Transverse colon (tissue), 4 donors: Measurements from ENCODE around the gene ALDH3B1. TPM values are rescaled to one million over a fixed set of nuclear protein-coding genes. Genes with fewer than 3 reads are reported as not detected.

ENCODE experiments used
- DNase-seq: peaks from one replicate; pipeline ENCODE4 v3.0.0-alpha.2; 2019
- H3K27ac ChIP-seq, 4 donors: fragments of 200-600 bp; sonication (generic); 2 replicates each; pipeline ENCODE4 v1.5.1; 2016 to 2018; ENCODE audit warnings: inconsistent platforms in 4 of 4
- H3K27me3 ChIP-seq: fragments of 200-600 bp; sonication (generic); 2 replicates; pipeline ENCODE4 v1.5.1; 2017; ENCODE audit warnings: inconsistent platforms
- H3K36me3 ChIP-seq, 4 donors: fragments of 200-600 bp; sonication (generic); 2 replicates each; pipeline ENCODE4 v1.5.1; 2017 to 2019; ENCODE audit warnings: inconsistent platforms in 4 of 4
- H3K4me1 ChIP-seq, 4 donors: fragments of 200-600 bp; sonication (generic); 2 replicates each; pipeline ENCODE4 v1.5.1; 2017 to 2020; ENCODE audit warnings: inconsistent platforms in 4 of 4
- H3K4me3 ChIP-seq, 4 donors: fragments of 200-600 bp; sonication (generic); 1 replicate in 1 of 4; 2 replicates in 3 of 4; pipeline versions ENCODE4 v1.5.1 to v1.6.1; 2017 to 2019; ENCODE audit warnings: inconsistent platforms in 4 of 4
- H3K9me3 ChIP-seq, 2 donors: fragments of 200-600 bp; sonication (generic); 2 replicates each; pipeline ENCODE4 v1.5.1; 2017 to 2019; ENCODE audit warnings: inconsistent platforms in 2 of 2
- EP300 ChIP-seq: sonication (generic); formaldehyde crosslinking; IDR thresholded peaks from one replicate; pipeline ENCODE4 v1.6.1; 2017; ENCODE audit warnings: antibody characterized with exemption, low read depth
- POLR2A ChIP-seq: fragments of 450-650 bp; IDR thresholded peaks from one replicate; pipeline ENCODE4 v1.6.1; 2016; ENCODE audit warnings: antibody characterized with exemption, mild to moderate bottlenecking, moderate library complexity
- POLR2AphosphoS5 ChIP-seq, 3 donors: sonication (generic); formaldehyde crosslinking; IDR thresholded peaks; one replicate each; pipeline ENCODE4 v1.6.1; 2016; ENCODE audit warnings: antibody characterized with exemption in 3 of 3
- WGBS, 2 donors: methylation state at CpG; one replicate each; pipeline ENCODE4 v1.1.5; 2018; ENCODE audit warnings: low coverage in 1 of 2; 5-methylcytosine and 5-hydroxymethylcytosine counted together
- in situ Hi-C, 4 donors: fragments of 200-750 bp; cut with MboI; loops; one replicate each; pipeline versions ENCODE4 v1.15.0 to v1.15.1; 2017; ENCODE audit warnings: low sequenced_read_pairs in 3 of 4, low pct_ligation_motif_present in 1 of 4, low pct_unique_long_range_greater_than_20kb in 1 of 4
- intact Hi-C: fragments of 100-400 bp; cut with DNase I; formaldehyde crosslinking; loops from one replicate; pipeline ENCODE4 v1.15.1; 2023; ENCODE audit warnings: low total_unique reads
- total RNA-seq, 4 donors: library from RNA; depleted of rRNA; stranded (reverse); fragments of >200 nt; gene quantifications; one replicate each; pipeline ENCODE4 v1.1.0, GENCODE V29; 2016
- TF ChIP-seq, protein P1 (sequence below), 5 experiments: fragments of 200-600 bp in 3 of 5; fragments of 450-650 bp in 2 of 5; sonication (generic) in 3 of 5; IDR thresholded peaks; 1 replicate in 2 of 5; 2 replicates in 3 of 5; pipeline ENCODE4 v1.5.1; 2016 to 2017; ENCODE audit warnings: antibody characterized with exemption in 5 of 5, inconsistent platforms in 3 of 5, mild to moderate bottlenecking in 2 of 5, moderate library complexity in 1 of 5

Gene ALDH3B1
- total RNA-seq, 4 donors from 2014 or later = 12.1 to 14.9 (median 13.5) TPM

DNA sequence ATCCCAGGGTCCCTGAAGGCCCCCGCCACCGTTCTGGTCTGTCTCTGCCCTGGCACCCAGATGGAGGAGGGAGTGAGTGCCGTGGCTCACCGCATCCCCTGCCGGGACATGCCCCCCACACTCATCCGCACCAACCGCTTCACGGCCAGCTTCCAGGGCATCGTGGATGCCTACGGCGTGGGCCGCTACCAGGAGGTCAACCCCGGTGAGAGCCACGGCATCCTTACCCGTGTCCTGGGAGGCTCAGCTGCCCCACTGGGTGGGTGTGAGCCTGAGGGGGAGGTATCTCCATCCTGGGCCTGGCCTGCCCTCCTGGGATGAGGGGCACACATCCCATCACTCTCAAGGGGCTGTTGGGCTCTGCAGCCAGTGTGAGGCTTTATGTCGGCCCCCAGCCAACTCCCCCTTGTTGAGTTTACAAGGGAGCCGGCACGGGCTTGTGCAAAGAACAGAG, 34.8 kb downstream of the ALDH3B1 start:
- no peak overlapping the region for H3K4me3 ChIP-seq
- TF ChIP-seq POLR2AphosphoS5 (IDR thresholded peaks at IDR 0.05) (no peak), EP300 (no peak), POLR2A (no peak)
- TF ChIP-seq, protein P1, sequence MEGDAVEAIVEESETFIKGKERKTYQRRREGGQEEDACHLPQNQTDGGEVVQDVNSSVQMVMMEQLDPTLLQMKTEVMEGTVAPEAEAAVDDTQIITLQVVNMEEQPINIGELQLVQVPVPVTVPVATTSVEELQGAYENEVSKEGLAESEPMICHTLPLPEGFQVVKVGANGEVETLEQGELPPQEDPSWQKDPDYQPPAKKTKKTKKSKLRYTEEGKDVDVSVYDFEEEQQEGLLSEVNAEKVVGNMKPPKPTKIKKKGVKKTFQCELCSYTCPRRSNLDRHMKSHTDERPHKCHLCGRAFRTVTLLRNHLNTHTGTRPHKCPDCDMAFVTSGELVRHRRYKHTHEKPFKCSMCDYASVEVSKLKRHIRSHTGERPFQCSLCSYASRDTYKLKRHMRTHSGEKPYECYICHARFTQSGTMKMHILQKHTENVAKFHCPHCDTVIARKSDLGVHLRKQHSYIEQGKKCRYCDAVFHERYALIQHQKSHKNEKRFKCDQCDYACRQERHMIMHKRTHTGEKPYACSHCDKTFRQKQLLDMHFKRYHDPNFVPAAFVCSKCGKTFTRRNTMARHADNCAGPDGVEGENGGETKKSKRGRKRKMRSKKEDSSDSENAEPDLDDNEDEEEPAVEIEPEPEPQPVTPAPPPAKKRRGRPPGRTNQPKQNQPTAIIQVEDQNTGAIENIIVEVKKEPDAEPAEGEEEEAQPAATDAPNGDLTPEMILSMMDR (IDR thresholded peaks at IDR 0.05) = no peak
- H3K36me3 ChIP-seq = peaks cover 0 to 25% (median 12%) of the 10 kb centered on the region in 4 donors
- in situ Hi-C loops (no loop called here), intact Hi-C loops (no loop called here)
- H3K27me3 ChIP-seq = no peaks in the 10 kb centered on the region
- H3K27ac ChIP-seq = no peak overlapping the region
- WGBS, 2 donors = 97% methylated on average over 18 of the region's 18 CpGs; no CpG with 5 or more reads in 1 of the 2 donors
- peaks cover 10 to 15% (median 14%) of the 10 kb centered on the region in 4 donors for H3K4me1 ChIP-seq
- DNase-seq = no peak
- no peaks in the 10 kb centered on the region for H3K9me3 ChIP-seq

DNA sequence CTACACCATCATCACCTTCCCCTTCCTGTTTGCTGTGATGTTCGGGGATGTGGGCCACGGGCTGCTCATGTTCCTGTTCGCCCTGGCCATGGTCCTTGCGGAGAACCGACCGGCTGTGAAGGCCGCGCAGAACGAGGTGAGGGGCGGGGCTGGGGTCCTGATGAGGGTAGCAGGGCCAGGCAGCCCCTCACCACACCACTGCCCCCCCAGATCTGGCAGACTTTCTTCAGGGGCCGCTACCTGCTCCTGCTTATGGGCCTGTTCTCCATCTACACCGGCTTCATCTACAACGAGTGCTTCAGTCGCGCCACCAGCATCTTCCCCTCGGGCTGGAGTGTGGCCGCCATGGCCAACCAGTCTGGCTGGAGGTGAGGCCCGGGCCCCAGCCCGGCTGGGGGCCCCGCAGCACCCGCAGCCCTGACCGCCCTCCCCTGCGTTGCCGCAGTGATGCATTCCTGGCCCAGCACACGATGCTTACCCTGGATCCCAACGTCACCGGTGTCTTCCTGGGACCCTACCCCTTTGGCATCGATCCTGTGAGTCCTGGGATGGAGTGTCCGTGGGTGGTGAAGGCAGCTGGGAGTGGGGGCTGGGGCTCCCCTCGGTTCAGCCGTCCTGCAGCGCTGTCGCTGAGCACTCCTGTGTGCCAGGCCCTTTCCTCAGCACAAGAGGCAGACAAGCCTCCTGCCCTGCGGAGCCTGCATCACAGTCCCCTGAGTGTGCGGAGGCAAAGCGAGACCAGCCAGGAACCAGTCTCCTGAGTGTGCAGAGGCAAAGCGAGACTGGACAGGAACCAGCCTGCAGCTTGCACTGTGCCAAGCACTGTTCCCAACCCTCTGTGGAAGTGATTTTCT, 37.5 kb downstream of the ALDH3B1 start:
- Histone ChIP-seq H3K27ac (no peak overlapping the region), H3K4me1 (no peaks in the 10 kb centered on the region), H3K27me3 (no peaks in the 10 kb centered on the region), H3K4me3 (no peak overlapping the region), H3K36me3 (peaks cover 0 to 26% (median 14%) of the 10 kb centered on the region in 4 donors), H3K9me3 (no peaks in the 10 kb centered on the region)
- in situ Hi-C loops (no loop called here), intact Hi-C loops (no loop called here)
- 91 to 100% methylated on average over 1 to 29 of the region's 37 CpGs for WGBS, 2 donors
- no peak for DNase-seq
- TF ChIP-seq, protein P1 (IDR thresholded peaks at IDR 0.05) = no peak
- TF ChIP-seq POLR2A (no peak), EP300 (no peak), POLR2AphosphoS5 (IDR thresholded peaks at IDR 0.05) (no peak)

DNA sequence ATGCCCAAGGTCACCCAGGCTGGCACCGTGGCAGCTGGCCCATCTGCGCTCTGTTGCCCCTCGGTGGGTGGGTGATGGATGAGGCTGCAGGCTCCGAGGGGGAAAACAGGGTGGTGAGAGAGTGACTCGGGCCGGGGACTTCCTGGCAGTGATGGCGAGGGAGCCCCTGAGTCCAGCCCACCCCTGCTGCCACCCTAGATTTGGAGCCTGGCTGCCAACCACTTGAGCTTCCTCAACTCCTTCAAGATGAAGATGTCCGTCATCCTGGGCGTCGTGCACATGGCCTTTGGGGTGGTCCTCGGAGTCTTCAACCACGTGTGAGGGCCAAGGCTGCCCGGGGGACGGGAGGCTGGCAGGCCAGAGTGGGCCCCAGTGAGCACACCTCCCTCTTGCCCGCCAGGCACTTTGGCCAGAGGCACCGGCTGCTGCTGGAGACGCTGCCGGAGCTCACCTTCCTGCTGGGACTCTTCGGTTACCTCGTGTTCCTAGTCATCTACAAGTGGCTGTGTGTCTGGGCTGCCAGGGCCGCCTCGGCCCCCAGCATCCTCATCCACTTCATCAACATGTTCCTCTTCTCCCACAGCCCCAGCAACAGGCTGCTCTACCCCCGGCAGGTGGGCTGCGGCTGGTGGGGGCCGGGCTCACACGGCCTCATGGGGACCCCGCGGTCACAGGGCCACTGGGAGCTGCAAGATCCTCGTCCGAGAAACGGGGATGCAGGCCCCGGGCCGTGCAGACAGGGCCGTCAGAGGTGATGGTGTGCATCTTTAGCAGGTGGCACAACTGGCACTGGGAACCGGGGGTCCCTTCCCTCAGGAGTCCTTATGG, 38.8 kb downstream of the ALDH3B1 start:
- 89% methylated on average over 29 of the region's 35 CpGs; no CpG with 5 or more reads in 1 of the 2 donors for WGBS, 2 donors
- Histone ChIP-seq H3K4me3 (no peak overlapping the region), H3K4me1 (no peaks in the 10 kb centered on the region), H3K27me3 (no peaks in the 10 kb centered on the region), H3K9me3 (no peaks in the 10 kb centered on the region), H3K36me3 (peaks cover 0 to 27% (median 12%) of the 10 kb centered on the region in 4 donors), H3K27ac (no peak overlapping the region)
- no peak for TF ChIP-seq EP300
- TF ChIP-seq, protein P1 (IDR thresholded peaks at IDR 0.05) = no peak
- no peak for TF ChIP-seq POLR2AphosphoS5 (IDR thresholded peaks at IDR 0.05)
- no peak for TF ChIP-seq POLR2A
- intact Hi-C loops (no loop called here), in situ Hi-C loops (no loop called here)
- no peak for DNase-seq
